ENCODE data around the gene PSMD1.

GRCh38 chr2:231084565-231084964 lies 27.9 kb downstream of the PSMD1 start:
- TF ChIP-seq KDM1A (IDR thresholded peaks at IDR 0.05; ENCODE audit: borderline replicate concordance, low read length) (no peak), CTCF (IDR thresholded peaks at IDR 0.05; ENCODE audit: control extremely low read depth in 1 of 3, insufficient read depth in 1 of 3, low read depth in 1 of 3, low read length in 3 of 3) (no peak), POLR2AphosphoS5 (IDR thresholded peaks at IDR 0.05; ENCODE audit: low read depth, low read length) (no peak), TEAD4 (IDR thresholded peaks at IDR 0.05; ENCODE audit: low read depth, low read length) (no peak), EZH2 (IDR thresholded peaks at IDR 0.05; ENCODE audit: low read depth, low read length, severe bottlenecking) (no peak), MAX (IDR thresholded peaks at IDR 0.05) (no peak), TAF1 (IDR thresholded peaks at IDR 0.05; ENCODE audit: low read depth, low read length) (no peak)
